HG03139 (cell line): ENCODE measurements around the gene TGFB2.
A peak's percentile ranks its signal among the peaks of the same experiment; 100 is the strongest.

Experiments used
- ATAC-seq: cut with Tn5 transposase; IDR thresholded peaks from one replicate; pipeline ENCODE4 v1.9.1; 2021; ENCODE audit not compliant: unreplicated experiment

TGFB2 gene

GRCh38 chr1:218361298-218362065 is 16.3 kb downstream of the TGFB2 start:
- ATAC-seq: no peak

- ATAC-seq: no peak
Measured at GRCh38 chr1:218362418-218363076, 17.4 kb downstream of the TGFB2 start.

- ATAC-seq: no peak
Measured at GRCh38 chr1:218363141-218363540, 18.0 kb downstream of the TGFB2 start.

GRCh38 chr1:218364028-218364710 is 19.0 kb downstream of the TGFB2 start:
- ATAC-seq: no peak

- ATAC-seq: no peak
Measured at GRCh38 chr1:218365226-218365999, 20.3 kb downstream of the TGFB2 start.

GRCh38 chr1:218366322-218367052 is 21.4 kb downstream of the TGFB2 start:
- no peak for ATAC-seq

- no peak for ATAC-seq
Measured at GRCh38 chr1:218367118-218367517, 22.0 kb downstream of the TGFB2 start.

GRCh38 chr1:218368686-218369085 is 23.6 kb downstream of the TGFB2 start:
- ATAC-seq: no peak

GRCh38 chr1:218369688-218370511 is 24.8 kb downstream of the TGFB2 start:
- no peak for ATAC-seq

GRCh38 chr1:218371927-218372672 is 27.0 kb downstream of the TGFB2 start:
- ATAC-seq: no peak

- ATAC-seq: no peak
Measured at GRCh38 chr1:218374401-218375353, 29.5 kb downstream of the TGFB2 start.

GRCh38 chr1:218376722-218377121 is 31.6 kb downstream of the TGFB2 start:
- peak; percentile 14 for ATAC-seq

- ATAC-seq: peak; percentile 66
Measured at GRCh38 chr1:218377143-218377660, 32.1 kb downstream of the TGFB2 start.

GRCh38 chr1:218380125-218380977 is 35.2 kb downstream of the TGFB2 start:
- no peak for ATAC-seq

- no peak for ATAC-seq
Measured at GRCh38 chr1:218382261-218382660, 37.1 kb downstream of the TGFB2 start.

- no peak for ATAC-seq
Measured at GRCh38 chr1:218383051-218383450, 37.9 kb downstream of the TGFB2 start.

- ATAC-seq: no peak
Measured at GRCh38 chr1:218383681-218384080, 38.5 kb downstream of the TGFB2 start.
